HEK293T (cell line): Measurements from ENCODE around the gene CDH8.

Source experiments
- HDGF ChIP-seq: fragments of 450-650 bp; IDR thresholded peaks from 2 replicates; pipeline ENCODE4 v1.6.1; 2017; ENCODE audit warnings: antibody characterized with exemption, borderline replicate concordance
- LEF1 ChIP-seq: fragments of 450-650 bp; IDR thresholded peaks from 2 replicates; pipeline ENCODE4 v1.6.1; 2017; ENCODE audit warnings: mild to moderate bottlenecking, borderline replicate concordance

- TF ChIP-seq HDGF (no peak), LEF1 (no peak)
Measured at GRCh38 chr16:61763991-61764390, 272.2 kb downstream of the CDH8 start.
